ENCODE data around the gene TEAD1.

- no peak for TF ChIP-seq POLR2AphosphoS5 (IDR thresholded peaks at IDR 0.05; ENCODE audit: low read depth)
- TF ChIP-seq CTCF (conservative IDR thresholded peaks at IDR 0.05; ENCODE audit: low read depth in 2 of 2), result no peak
- TF ChIP-seq EZH2phosphoT487 (IDR thresholded peaks at IDR 0.05; ENCODE audit: unreplicated experiment), result no peak
- TF ChIP-seq EZH2 (IDR thresholded peaks at IDR 0.05; ENCODE audit: low read depth, unreplicated experiment), result no peak
- no peak for TF ChIP-seq REST (IDR thresholded peaks at IDR 0.05; ENCODE audit: unreplicated experiment)
- no peak for TF ChIP-seq ZNF114 (CRISPR knock-in tag; IDR thresholded peaks at IDR 0.05)
- no peak for TF ChIP-seq ETS1 (IDR thresholded peaks at IDR 0.05)
- TF ChIP-seq JUNB (IDR thresholded peaks at IDR 0.05; ENCODE audit: unreplicated experiment), result no peak
- no peak for TF ChIP-seq CREB1 (CRISPR knock-in tag; IDR thresholded peaks at IDR 0.05; ENCODE audit: low read depth)
- TF ChIP-seq STAT1 (IDR thresholded peaks at IDR 0.05; ENCODE audit: unreplicated experiment), result no peak
- TF ChIP-seq NANOG (IDR thresholded peaks at IDR 0.05; ENCODE audit: borderline replicate concordance), result no peak
- TF ChIP-seq ZNF462 (CRISPR knock-in tag; IDR thresholded peaks at IDR 0.05), result no peak
These were observed 167.9 kb downstream of the TEAD1 start for GRCh38 chr11:12841946-12842630.
